AG09319 (cell line): ENCODE results near the gene DHRS1.
A peak's percentile ranks its signal among the peaks of the same experiment; 100 is the strongest.

Experiments
- DNase-seq: peaks from one replicate; pipeline ENCODE4 v3.0.0-alpha.2; 2010; ENCODE audit warnings: low read depth; ENCODE audit errors: extremely low read depth
- CTCF ChIP-seq: IDR thresholded peaks from 2 replicates; pipeline ENCODE4 v1.5.1; 2011; ENCODE audit warnings: low read depth, mild to moderate bottlenecking, inconsistent platforms, low read length, moderate library complexity

The DHRS1 gene

DNA sequence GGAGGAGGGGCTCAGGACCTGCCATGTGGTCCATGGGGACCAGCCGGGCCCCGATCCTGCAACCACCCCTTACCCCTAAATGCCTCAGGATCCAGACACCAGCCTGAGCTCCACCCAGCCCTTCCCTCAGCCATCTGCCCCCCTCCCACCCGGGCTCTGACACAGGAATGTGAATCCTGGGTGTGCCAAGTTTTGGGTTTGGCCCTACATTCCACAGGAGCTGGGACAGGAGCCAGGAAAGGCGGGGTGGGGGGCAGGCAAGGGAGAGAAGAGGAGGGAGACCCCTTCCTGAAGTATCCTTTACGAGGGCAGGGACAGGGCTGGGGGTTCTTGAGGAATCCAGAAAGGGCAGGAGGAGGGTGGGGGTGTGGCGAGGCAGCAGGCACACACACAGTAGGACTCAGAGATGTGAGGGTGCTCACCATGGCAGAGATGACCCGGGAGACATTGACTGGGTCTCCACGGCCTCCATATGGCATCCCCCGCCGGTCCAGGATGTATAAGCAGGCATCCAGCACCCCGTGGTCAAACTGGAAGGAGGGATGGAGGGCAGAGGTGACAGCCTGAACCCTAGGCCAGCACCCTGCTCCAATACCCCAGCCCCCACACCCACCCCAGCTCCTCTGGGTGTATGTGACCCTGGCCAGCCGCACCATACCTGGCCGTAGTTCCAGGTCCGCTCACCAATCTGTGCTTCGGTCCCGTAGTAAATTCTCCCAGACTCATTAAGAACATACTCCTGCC lies 40.1 kb downstream of the DHRS1 start:
- TF ChIP-seq CTCF = no peak
- DNase-seq = peak; percentile 7

GRCh38 chr14:24258548-24259265 lies 40.9 kb downstream of the DHRS1 start:
- DNase-seq = no peak
- TF ChIP-seq CTCF = no peak

GRCh38 chr14:24258119-24258518 lies 41.5 kb downstream of the DHRS1 start:
- TF ChIP-seq CTCF = no peak
- DNase-seq = no peak

DNA sequence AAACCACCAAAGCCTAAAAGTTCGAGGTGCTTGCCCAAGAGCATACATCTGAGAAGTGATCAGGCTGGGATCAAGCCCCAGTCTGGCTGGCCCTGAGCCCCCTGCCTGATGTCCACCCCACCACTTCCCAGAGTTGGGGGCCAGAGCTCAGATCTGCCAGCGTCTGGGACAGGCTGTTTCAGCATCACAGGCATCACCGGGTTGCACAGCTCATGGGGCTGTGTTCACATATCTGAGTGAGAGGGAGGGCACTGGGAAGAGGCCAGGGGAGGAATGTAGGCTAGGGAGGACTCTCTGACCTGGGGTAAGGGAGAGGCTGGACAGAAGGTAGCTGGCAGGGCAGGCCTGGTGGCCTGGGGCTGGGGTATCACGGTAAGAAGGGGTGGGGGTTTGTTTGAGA lies 42.6 kb downstream of the DHRS1 start:
- no peak for DNase-seq
- TF ChIP-seq CTCF = no peak

- no peak for DNase-seq
- TF ChIP-seq CTCF = no peak
Measured at GRCh38 chr14:24255931-24256711, 43.5 kb downstream of the DHRS1 start.

DNA sequence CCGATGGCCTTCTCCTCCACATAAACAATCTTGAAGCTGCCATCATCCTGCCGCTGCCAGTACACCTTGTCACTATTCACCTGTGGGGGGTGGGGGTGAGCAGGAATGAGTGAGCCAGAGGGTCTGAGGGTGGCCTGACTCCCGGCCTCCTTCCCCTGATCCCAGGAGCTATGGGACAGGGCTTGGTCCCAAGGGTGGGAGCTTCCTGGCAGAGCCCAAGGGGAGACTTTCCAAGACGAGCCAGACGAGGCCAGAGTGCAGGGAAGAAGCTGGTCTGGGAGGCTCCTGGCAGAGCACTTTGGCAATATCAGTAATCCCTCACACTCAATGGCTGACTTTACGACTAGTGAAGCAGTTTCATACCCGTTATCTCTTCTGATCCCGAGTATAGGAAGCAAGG lies 44.1 kb downstream of the DHRS1 start:
- TF ChIP-seq CTCF = no peak
- DNase-seq = no peak
